Panc1 (cell line): Measurements from ENCODE around the gene ACER1. TPM values are rescaled to one million over a fixed set of nuclear protein-coding genes. Genes with fewer than 3 reads are reported as not detected.

Source experiments
- ATAC-seq: fragments of 200-7000 bp; cut with Tn5 transposase; 2 replicates; pipeline ENCODE4 v1.9.1; 2020; ENCODE audit warnings: mild to moderate bottlenecking, moderate library complexity
- Bru-seq: library from RNA; stranded (reverse); fragments of 400-500 nt; gene quantifications from one replicate; lab custom pipeline; 2021; lab: Mats Ljungman, UMichigan
- BruChase-seq, 2 experiments: library from RNA; stranded (reverse); fragments of 400-500 nt; gene quantifications; one replicate each; lab custom pipeline; 2021; lab: Mats Ljungman, UMichigan
- BruUV-seq: library from RNA; stranded (reverse); fragments of 400-500 nt; replicated peaks from 2 replicates; lab custom pipeline; 2021; lab: Mats Ljungman, UMichigan
- CTCF ChIA-PET: fragments of 300-600 bp; sonication (Branson Sonifier 250); formaldehyde crosslinking; loops from one replicate; lab custom pipeline; 2022; ENCODE audit warnings: antibody characterized with exemption; lab: Charles Lee
- POLR2A ChIA-PET: fragments of 300-600 bp; sonication (Branson Sonifier 250); formaldehyde crosslinking; loops from one replicate; lab custom pipeline; 2022; ENCODE audit warnings: antibody characterized with exemption; lab: Charles Lee
- DNase-seq: peaks from one replicate; pipeline ENCODE4 v3.0.0-alpha.2; 2010; ENCODE audit warnings: low read depth, low spot score
- H3K27ac ChIP-seq: 2 replicates; pipeline ENCODE4 v1.5.1; 2011; ENCODE audit warnings: mild to moderate bottlenecking, low read length, inconsistent platforms
- H3K27me3 ChIP-seq: fragments of 200-500 bp; sonication (Bioruptor generic); 2 replicates; pipeline ENCODE4 v1.6.0; 2014; ENCODE audit warnings: low read length, inconsistent platforms; ENCODE audit not compliant: control insufficient read depth, insufficient read depth
- H3K36me3 ChIP-seq: fragments of 200-500 bp; sonication (Bioruptor generic); 2 replicates; pipeline ENCODE4 v1.5.1; 2014; ENCODE audit warnings: inconsistent platforms, mild to moderate bottlenecking, low read length, moderate library complexity; ENCODE audit not compliant: control insufficient read depth, insufficient read depth
- H3K4me1 ChIP-seq: 2 replicates; pipeline ENCODE4 v1.5.1; 2011; ENCODE audit warnings: inconsistent platforms, mild to moderate bottlenecking, low read length, moderate library complexity; ENCODE audit not compliant: control insufficient read depth, insufficient read depth
- H3K4me3 ChIP-seq, 2 experiments: 2 replicates each; pipeline ENCODE4 v1.5.1; 2011 to 2012; ENCODE audit warnings: low read depth in 2 of 2, low read length in 2 of 2, mild to moderate bottlenecking in 2 of 2, inconsistent platforms in 1 of 2, moderate library complexity in 1 of 2
- H3K9me3 ChIP-seq: fragments of 200-500 bp; sonication (Bioruptor generic); 2 replicates; pipeline ENCODE4 v1.5.1; 2014; ENCODE audit warnings: low read depth, mild to moderate bottlenecking, inconsistent platforms, low read length, moderate library complexity; ENCODE audit not compliant: control insufficient read depth, insufficient read depth
- POLR2AphosphoS5 ChIP-seq: IDR thresholded peaks from 2 replicates; pipeline ENCODE4 v1.6.1; 2012; ENCODE audit warnings: mild to moderate bottlenecking, low read depth, low read length, moderate library complexity
- REST ChIP-seq, 2 experiments: IDR thresholded peaks; 2 replicates each; pipeline ENCODE4 v1.6.1; 2011 to 2012; ENCODE audit warnings: low read depth in 2 of 2, control low read depth in 1 of 2, low read length in 1 of 2, mild to moderate bottlenecking in 1 of 2, moderate library complexity in 1 of 2; ENCODE audit not compliant: insufficient read depth in 1 of 2
- SIN3A ChIP-seq: IDR thresholded peaks from 2 replicates; pipeline ENCODE4 v1.6.1; 2012; ENCODE audit warnings: low read depth, mild to moderate bottlenecking, low read length, moderate library complexity, borderline replicate concordance; ENCODE audit not compliant: insufficient read depth
- TCF7L2 ChIP-seq: IDR thresholded peaks from 2 replicates; pipeline ENCODE4 v1.6.1; 2011; ENCODE audit warnings: mild to moderate bottlenecking, low read depth, low read length, inconsistent platforms
- in situ Hi-C: cut with HindIII; loops from 2 replicates; pipeline ENCODE4 v1.10.0; 2016; ENCODE audit warnings: low sequenced_read_pairs, low pct_unique_long_range_greater_than_20kb
- intact Hi-C: fragments of 100-400 bp; cut with micrococcal nuclease; formaldehyde crosslinking; loops from one replicate; pipeline ENCODE4 v1.10.0; 2022; ENCODE audit not compliant: unreplicated experiment
- long read RNA-seq: library from polyadenylated mRNA; unstranded; transcript quantifications from one replicate; pipeline ENCODE4 v2.0.0, GENCODE V29; 2021; ENCODE audit not compliant: unreplicated experiment
- polyA plus RNA-seq: library from polyadenylated mRNA; unstranded; fragments of >200 nt; gene quantifications from one replicate; pipeline ENCODE4 v1.2.1, GENCODE V29; 2012; ENCODE audit warnings: missing spikeins; ENCODE audit not compliant: insufficient read length
- total RNA-seq: library from RNA; stranded (reverse); gene quantifications from one replicate; pipeline ENCODE4 v1.2.1, GENCODE V29; 2021; ENCODE audit not compliant: unreplicated experiment
- TF ChIP-seq, protein P1 (sequence below): fragments of 450-650 bp; IDR thresholded peaks from 2 replicates; pipeline ENCODE4 v1.5.1; 2017; ENCODE audit warnings: mild to moderate bottlenecking

ACER1 gene
- total RNA-seq (not detected), Bru-seq, nascent RNA (percentile 10 among the genes with signal in this experiment), BruChase-seq, experiment 1, labeled RNA remaining after a 2-hour chase (not detected), BruChase-seq, experiment 2, labeled RNA remaining after a 6-hour chase (percentile 12 among the genes with signal in this experiment)
- polyA plus RNA-seq, result not detected
- long read RNA-seq, result 0 reads

- ATAC-seq (0 out of 2 replicates have a peak, but pooled peaks have one; percentile 38), DNase-seq (no peak)
- in situ Hi-C loops (no loop called here), intact Hi-C loops (no loop called here)
- H3K4me3 ChIP-seq, result no peak within 1 kb of the TSS
- BruUV-seq, result no TSS peak
- no peaks in the 10 kb centered on the region for H3K9me3 ChIP-seq
- no peak within 1 kb of the TSS for H3K27ac ChIP-seq
- no peaks in the 10 kb centered on the region for H3K27me3 ChIP-seq
- CTCF ChIA-PET, result interaction anchor here (1.0 kb wide), 1 partner anchor 8 kb away, joined by 5 read pairs; no protein-coding TSS in a partner anchor
- no peak for TF ChIP-seq SIN3A
- TF ChIP-seq REST (IDR thresholded peaks at IDR 0.05; ENCODE audit: insufficient read depth in 1 of 2, low read depth in 2 of 2, low read length in 1 of 2), result no peak
- TF ChIP-seq, protein P1, sequence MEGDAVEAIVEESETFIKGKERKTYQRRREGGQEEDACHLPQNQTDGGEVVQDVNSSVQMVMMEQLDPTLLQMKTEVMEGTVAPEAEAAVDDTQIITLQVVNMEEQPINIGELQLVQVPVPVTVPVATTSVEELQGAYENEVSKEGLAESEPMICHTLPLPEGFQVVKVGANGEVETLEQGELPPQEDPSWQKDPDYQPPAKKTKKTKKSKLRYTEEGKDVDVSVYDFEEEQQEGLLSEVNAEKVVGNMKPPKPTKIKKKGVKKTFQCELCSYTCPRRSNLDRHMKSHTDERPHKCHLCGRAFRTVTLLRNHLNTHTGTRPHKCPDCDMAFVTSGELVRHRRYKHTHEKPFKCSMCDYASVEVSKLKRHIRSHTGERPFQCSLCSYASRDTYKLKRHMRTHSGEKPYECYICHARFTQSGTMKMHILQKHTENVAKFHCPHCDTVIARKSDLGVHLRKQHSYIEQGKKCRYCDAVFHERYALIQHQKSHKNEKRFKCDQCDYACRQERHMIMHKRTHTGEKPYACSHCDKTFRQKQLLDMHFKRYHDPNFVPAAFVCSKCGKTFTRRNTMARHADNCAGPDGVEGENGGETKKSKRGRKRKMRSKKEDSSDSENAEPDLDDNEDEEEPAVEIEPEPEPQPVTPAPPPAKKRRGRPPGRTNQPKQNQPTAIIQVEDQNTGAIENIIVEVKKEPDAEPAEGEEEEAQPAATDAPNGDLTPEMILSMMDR, result no peak
- TF ChIP-seq TCF7L2, result no peak
- TF ChIP-seq POLR2AphosphoS5, result no peak
- POLR2A ChIA-PET, result interaction anchor here (0.5 kb wide), 1 partner anchor 45 kb away, joined by 3 read pairs; no protein-coding TSS in a partner anchor
- H3K36me3 ChIP-seq, result no peaks in the 10 kb centered on the region
- H3K4me1 ChIP-seq, result no peaks in the 10 kb centered on the region
These were observed at the start of gene ACER1 for GRCh38 chr19:6333439-6333838. ACER1 (minus strand) TSS chr19:6333612; CDS start chr19:6333551, 61 bp downstream.

GRCh38 chr19:6383188-6383587 lies 49.8 kb upstream of the ACER1 start:
- CTCF ChIA-PET, result no interaction called here
- H3K36me3 ChIP-seq, result no peaks in the 10 kb centered on the region
- no peak for DNase-seq
- in situ Hi-C loops, result no loop called here
- H3K9me3 ChIP-seq, result no peaks in the 10 kb centered on the region
- ATAC-seq, result no peak
- TF ChIP-seq, protein P1, result no peak
- TF ChIP-seq POLR2AphosphoS5 (no peak), TCF7L2 (no peak), SIN3A (no peak), REST (IDR thresholded peaks at IDR 0.05; ENCODE audit: insufficient read depth in 1 of 2, low read depth in 2 of 2, low read length in 1 of 2) (no peak)
- H3K27ac ChIP-seq, result no peak overlapping the region
- H3K4me3 ChIP-seq, result no peak overlapping the region
- intact Hi-C loops, result no loop called here
- BruUV-seq, result no TSS peak
- POLR2A ChIA-PET, result interaction anchor here (0.6 kb wide), 1 partner anchor 122 kb away, joined by 4 read pairs; no protein-coding TSS in a partner anchor
- H3K27me3 ChIP-seq, result no peaks in the 10 kb centered on the region
- no peaks in the 10 kb centered on the region for H3K4me1 ChIP-seq
